DOHH2 (cell line): ENCODE data around the gene CCDC102A.
"Not testable (repeated sequence)": the region's sequence is repeated elsewhere in the genome, so short reads cannot be mapped to it uniquely, and the experiment has no call there.

Source experiments
- H3F3A ChIP-seq: fragments of 200-600 bp; sonication (generic), shearing (Covaris generic); 2 replicates; pipeline ENCODE4 v1.6.0; 2016; ENCODE audit warnings: antibody characterized with exemption, mild to moderate bottlenecking; ENCODE audit not compliant: control insufficient read depth, insufficient read depth
- H3K27ac ChIP-seq: fragments of 200-600 bp; sonication (generic); 2 replicates; pipeline ENCODE4 v1.5.1; 2014; ENCODE audit warnings: low read depth, mild to moderate bottlenecking, low read length, moderate library complexity
- H3K27me3 ChIP-seq: fragments of 200-600 bp; sonication (generic); 2 replicates; pipeline ENCODE4 v1.6.1; 2014; ENCODE audit warnings: mild to moderate bottlenecking, low read length, mixed read lengths; ENCODE audit not compliant: control insufficient read depth
- H3K36me3 ChIP-seq: fragments of 200-600 bp; sonication (generic); 2 replicates; pipeline ENCODE4 v1.6.1; 2014; ENCODE audit warnings: mild to moderate bottlenecking, low read length, moderate library complexity, mixed read lengths; ENCODE audit not compliant: control insufficient read depth
- H3K4me1 ChIP-seq: fragments of 200-600 bp; sonication (generic); 2 replicates; pipeline ENCODE4 v1.6.1; 2014; ENCODE audit warnings: mild to moderate bottlenecking, low read length, mixed read lengths; ENCODE audit not compliant: control insufficient read depth
- H3K4me2 ChIP-seq: fragments of 200-600 bp; sonication (generic); 2 replicates; pipeline ENCODE4 v1.6.0; 2014; ENCODE audit warnings: mild to moderate bottlenecking, low read length, moderate library complexity
- H3K4me3 ChIP-seq: fragments of 200-600 bp; sonication (generic); 2 replicates; pipeline ENCODE4 v1.5.1; 2014; ENCODE audit warnings: mild to moderate bottlenecking, low read length, mixed read lengths
- H3K79me2 ChIP-seq: fragments of 200-600 bp; sonication (generic); 2 replicates; pipeline ENCODE4 v1.6.1; 2014; ENCODE audit warnings: mild to moderate bottlenecking, low read length, mixed read lengths; ENCODE audit not compliant: control insufficient read depth
- H3K9me2 ChIP-seq: fragments of 200-600 bp; sonication (generic); replicated peaks from 2 replicates; pipeline ENCODE4 v1.6.1; 2014; ENCODE audit warnings: mild to moderate bottlenecking, low read length, mixed read lengths; ENCODE audit not compliant: control insufficient read depth
- H3K9me3 ChIP-seq: fragments of 200-600 bp; sonication (generic); 2 replicates; pipeline ENCODE4 v1.6.1; 2014; ENCODE audit warnings: antibody characterized with exemption, low read length, mixed read lengths; ENCODE audit not compliant: control insufficient read depth, insufficient read depth
- H4K20me1 ChIP-seq: fragments of 200-600 bp; sonication (generic); 2 replicates; pipeline ENCODE4 v1.6.0; 2014; ENCODE audit warnings: low read depth, mild to moderate bottlenecking, antibody characterized with exemption, low read length, moderate library complexity; ENCODE audit not compliant: control insufficient read depth, insufficient read depth
- CTCF ChIP-seq: fragments of 200-600 bp; sonication (generic); IDR thresholded peaks from one replicate; pipeline ENCODE4 v1.5.1; 2014; ENCODE audit warnings: antibody characterized with exemption, mild to moderate bottlenecking, low read depth, low read length; ENCODE audit not compliant: poor library complexity, severe bottlenecking
- EZH2phosphoT487 ChIP-seq: fragments of 200-600 bp; sonication (generic); IDR thresholded peaks from 2 replicates; pipeline ENCODE4 v1.6.1; 2017; ENCODE audit warnings: borderline replicate concordance, mild to moderate bottlenecking, antibody characterized with exemption, low read length, moderate library complexity, mixed read lengths

CCDC102A gene

GRCh38 chr16:57570301-57571070 lies 34.1 kb upstream of the CCDC102A start:
- H3K9me3 ChIP-seq = no peaks in the 10 kb centered on the region; the same call in 1 of the 2 replicates
- H3K4me3 ChIP-seq = no peak overlapping the region
- no peaks in the 10 kb centered on the region for H3K27me3 ChIP-seq
- no peaks in the 10 kb centered on the region for H3F3A ChIP-seq
- no peaks in the 10 kb centered on the region for H4K20me1 ChIP-seq
- no peaks in the 10 kb centered on the region for H3K9me2 ChIP-seq
- no peak overlapping the region for H3K4me2 ChIP-seq
- no peaks in the 10 kb centered on the region for H3K79me2 ChIP-seq
- no peaks in the 10 kb centered on the region for H3K4me1 ChIP-seq
- H3K36me3 ChIP-seq = no peaks in the 10 kb centered on the region
- no peak overlapping the region for H3K27ac ChIP-seq
- TF ChIP-seq EZH2phosphoT487 = no peak
- TF ChIP-seq CTCF = no peak

- Histone ChIP-seq H4K20me1 (no peaks in the 10 kb centered on the region), H3K9me2 (no peaks in the 10 kb centered on the region), H3K9me3 (no peaks in the 10 kb centered on the region; the same call in 1 of the 2 replicates), H3K4me1 (no peaks in the 10 kb centered on the region), H3F3A (no peaks in the 10 kb centered on the region), H3K79me2 (no peaks in the 10 kb centered on the region), H3K27ac (no peak overlapping the region), H3K4me2 (no peak overlapping the region), H3K4me3 (no peak overlapping the region), H3K27me3 (no peaks in the 10 kb centered on the region), H3K36me3 (no peaks in the 10 kb centered on the region)
- TF ChIP-seq EZH2phosphoT487 (no peak), CTCF (no peak)
Measured at GRCh38 chr16:57569306-57569946, 33.1 kb upstream of the CCDC102A start.

- not testable (repeated sequence) for H3K4me1 ChIP-seq, H3K27ac ChIP-seq, H3K4me3 ChIP-seq, H3K9me3 ChIP-seq, H3K9me2 ChIP-seq, H4K20me1 ChIP-seq, H3K36me3 ChIP-seq, H3K4me2 ChIP-seq, H3K79me2 ChIP-seq, H3F3A ChIP-seq, H3K27me3 ChIP-seq
Measured at GRCh38 chr16:57568772-57569171, 32.4 kb upstream of the CCDC102A start.

GRCh38 chr16:57568173-57568678 lies 31.9 kb upstream of the CCDC102A start:
- no peaks in the 10 kb centered on the region for H3K4me1 ChIP-seq
- H3K9me3 ChIP-seq = no peaks in the 10 kb centered on the region; the same call in 1 of the 2 replicates
- no peaks in the 10 kb centered on the region for H4K20me1 ChIP-seq
- no peaks in the 10 kb centered on the region for H3K36me3 ChIP-seq
- no peak overlapping the region for H3K4me2 ChIP-seq
- H3K9me2 ChIP-seq = no peaks in the 10 kb centered on the region
- H3K79me2 ChIP-seq = no peaks in the 10 kb centered on the region
- H3K27ac ChIP-seq = no peak overlapping the region
- H3K4me3 ChIP-seq = no peak overlapping the region
- no peaks in the 10 kb centered on the region for H3K27me3 ChIP-seq
- TF ChIP-seq EZH2phosphoT487 = no peak
- TF ChIP-seq CTCF = no peak
- no peaks in the 10 kb centered on the region for H3F3A ChIP-seq
